GM12801 (cell line): ENCODE results near the gene C9orf43.

ENCODE experiments used
- CTCF ChIP-seq: IDR thresholded peaks from one replicate; pipeline ENCODE4 v1.5.1; 2011; ENCODE audit warnings: control low read depth; ENCODE audit not compliant: insufficient read length; ENCODE audit errors: extremely low read depth

The C9orf43 gene

GRCh38 chr9:113452113-113452605 is 41.6 kb downstream of the C9orf43 start:
- no peak for TF ChIP-seq CTCF

- no peak for TF ChIP-seq CTCF
Observed at GRCh38 chr9:113454914-113455761, 44.6 kb downstream of the C9orf43 start.

DNA sequence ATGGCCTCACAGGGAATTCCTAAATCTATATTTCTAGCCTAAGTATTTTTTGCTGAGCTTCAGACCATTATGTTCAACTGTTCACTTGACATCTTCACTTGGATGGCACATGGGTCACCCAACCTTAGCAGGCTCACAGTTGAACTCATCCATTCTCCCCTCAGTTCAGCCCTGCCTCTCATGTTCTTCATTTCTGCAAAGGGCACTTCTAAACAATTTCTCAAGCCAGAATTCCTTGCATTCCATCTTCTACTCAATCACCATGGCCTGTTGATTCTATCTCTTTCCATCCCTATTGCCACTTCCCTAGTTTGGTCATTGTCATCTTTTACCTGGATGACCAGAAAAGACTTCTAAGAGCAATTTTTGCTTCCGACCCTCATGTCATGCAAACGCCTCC is 45.7 kb downstream of the C9orf43 start:
- TF ChIP-seq CTCF, result no peak

DNA sequence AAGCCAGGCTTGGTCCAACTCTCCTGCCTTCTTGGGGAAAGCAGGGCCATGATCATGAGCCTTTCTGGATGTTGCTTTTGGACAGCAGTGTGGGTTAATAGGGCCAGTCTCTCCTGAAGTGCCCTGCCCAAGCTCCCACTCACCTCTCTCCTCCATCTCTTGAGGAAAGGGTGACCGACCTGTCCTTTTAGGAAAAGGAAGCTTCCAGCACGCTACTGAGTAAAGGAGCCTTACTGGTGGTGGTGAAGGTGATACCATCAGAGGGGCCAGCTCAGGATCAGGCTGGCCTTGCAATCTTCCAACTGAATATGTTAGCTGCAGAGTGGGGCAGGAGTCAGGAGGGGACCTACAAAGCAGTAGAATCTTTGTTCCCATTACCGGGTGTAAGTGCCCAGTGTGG is 50.7 kb downstream of the C9orf43 start:
- no peak for TF ChIP-seq CTCF

DNA sequence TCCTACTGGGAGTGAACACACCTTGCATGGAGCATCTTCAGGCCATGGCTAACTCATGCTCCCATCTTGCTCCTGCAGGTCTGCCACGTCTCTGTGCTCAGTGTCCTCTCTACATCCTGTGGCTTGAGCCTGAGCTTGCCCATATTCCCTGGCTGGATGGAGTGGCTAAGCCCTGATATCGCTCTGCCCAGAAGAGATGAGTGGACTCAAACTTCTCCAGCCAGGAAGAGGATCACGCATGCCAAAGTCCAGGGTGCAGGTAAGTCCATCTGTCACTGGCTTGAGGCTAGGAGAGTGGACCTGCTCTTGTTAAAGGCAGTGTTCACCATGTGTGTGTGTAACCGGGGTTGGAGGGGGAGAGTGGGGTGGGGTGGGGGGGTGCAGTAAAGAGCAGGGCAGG is 51.4 kb downstream of the C9orf43 start:
- no peak for TF ChIP-seq CTCF

- TF ChIP-seq CTCF, result no peak
Observed at GRCh38 chr9:113462781-113463286, 52.3 kb downstream of the C9orf43 start.

DNA sequence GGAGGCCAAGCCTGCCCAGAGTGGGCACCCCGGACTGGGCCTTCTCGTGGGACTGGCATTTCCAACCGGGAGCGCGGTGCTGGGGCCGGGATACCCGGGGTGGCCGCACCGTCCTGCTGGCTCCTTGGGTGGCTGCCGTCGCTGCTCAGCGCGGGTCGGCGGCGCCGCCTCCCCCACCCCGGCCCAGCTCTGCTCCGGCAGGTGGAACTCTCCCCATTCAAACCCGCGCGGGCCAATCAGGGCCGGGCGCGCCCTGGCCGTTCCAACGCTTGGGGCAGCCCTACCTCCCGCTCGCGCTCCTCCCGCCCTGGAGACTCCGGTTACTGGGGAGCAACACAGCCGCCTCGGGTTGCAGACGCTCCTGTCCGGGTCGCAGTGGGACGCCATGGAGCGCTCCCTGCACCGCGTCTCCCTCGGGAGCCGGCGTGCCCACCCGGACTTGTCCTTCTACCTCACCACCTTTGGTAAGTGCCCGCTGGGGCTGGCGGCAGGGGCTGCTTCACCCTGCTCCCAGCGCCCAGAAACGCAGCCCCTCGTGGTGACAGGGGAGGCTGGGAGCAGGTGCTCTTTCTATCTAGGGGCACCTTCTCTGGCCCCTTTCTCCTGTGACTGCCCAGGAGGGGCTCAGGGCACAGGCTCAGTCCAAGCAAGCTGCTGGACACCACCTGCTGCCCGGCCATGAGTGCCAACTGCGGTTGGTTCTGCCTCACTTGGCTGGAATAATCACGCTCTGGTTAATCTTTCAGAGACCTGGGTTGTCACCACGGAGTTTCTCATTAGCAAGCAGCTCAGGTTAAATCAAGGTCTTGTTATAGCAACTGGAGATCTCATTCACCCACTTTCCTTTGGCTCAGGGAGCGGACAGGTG is 53.1 kb downstream of the C9orf43 start, which contains the start of gene RGS3:
Gene RGS3 (plus strand): TSS at position 310 of the 868 bp plus-strand sequence. CDS start 76 bp downstream, at position 386.
- TF ChIP-seq CTCF, result no peak
